Hematopoietic multipotent progenitor cell treated with erythropoietin and hydrocortisone succinate and interleukin-3 and kit ligand, for 15 days (in vitro differentiated cells): ENCODE measurements around the gene ZNF23.

Experiments
- DNase-seq: peaks from one replicate; pipeline ENCODE4 v3.0.0-alpha.2; 2015; ENCODE audit warnings: low spot score

The ZNF23 gene

DNA sequence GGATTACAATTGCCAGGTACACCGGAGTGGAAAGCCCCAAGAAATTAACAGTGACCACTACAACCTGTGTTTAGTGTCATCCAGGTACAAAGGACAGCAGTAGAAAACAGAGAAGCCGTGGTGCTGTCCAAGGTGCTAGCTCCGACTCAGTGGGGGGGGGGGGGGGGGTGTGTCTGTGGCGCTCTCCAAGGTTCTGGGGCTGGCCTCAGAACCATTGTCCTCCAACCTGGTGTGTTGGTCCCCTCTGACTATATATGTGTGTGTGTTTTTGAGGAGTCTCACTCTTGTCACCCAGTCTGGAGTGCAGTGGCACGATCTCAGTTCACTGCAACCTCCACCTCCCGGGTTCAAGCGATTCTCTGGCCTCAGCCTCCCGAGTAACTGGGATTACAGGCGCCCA, 5.8 kb upstream of the ZNF23 start:
- DNase-seq, result peak; percentile 49

DNA sequence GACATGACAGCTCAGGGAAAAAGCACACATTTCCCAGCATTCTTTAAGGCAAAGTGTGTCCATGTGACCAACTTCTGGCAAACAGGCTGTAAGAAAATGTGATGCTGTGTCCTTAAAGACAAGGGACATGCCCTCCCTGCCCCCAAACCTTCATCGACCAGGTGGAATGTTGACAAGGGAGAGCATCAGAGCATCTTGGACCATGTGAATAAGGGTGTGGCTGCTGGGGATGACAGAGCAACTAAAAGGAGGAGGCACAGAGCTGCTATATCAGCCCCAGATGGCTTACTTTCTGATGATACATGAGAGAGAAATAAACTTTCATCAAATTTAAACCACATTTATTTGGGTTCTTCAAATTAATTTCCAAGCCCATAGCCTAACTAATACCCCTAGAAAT, 2.2 kb upstream of the ZNF23 start:
- peak; percentile 92 for DNase-seq

DNA sequence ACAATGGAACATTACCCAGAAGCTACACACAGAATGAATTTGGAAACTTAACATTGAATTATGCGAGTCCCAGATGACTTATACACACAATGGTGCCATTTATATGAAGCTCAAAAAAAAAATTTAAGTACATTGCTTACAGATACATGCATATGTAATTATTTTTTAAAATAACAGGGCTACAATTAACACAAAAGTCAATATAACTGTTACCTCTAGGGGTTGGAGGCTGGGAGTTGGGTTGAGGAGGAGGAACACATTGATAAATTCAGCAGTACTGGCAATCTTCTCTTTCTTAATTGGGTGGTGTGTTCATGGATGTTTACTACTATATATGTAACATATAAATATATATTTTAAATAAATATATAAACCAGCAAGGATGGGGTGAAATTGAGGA, 1.1 kb downstream of the ZNF23 start:
- peak; percentile 62 for DNase-seq

DNA sequence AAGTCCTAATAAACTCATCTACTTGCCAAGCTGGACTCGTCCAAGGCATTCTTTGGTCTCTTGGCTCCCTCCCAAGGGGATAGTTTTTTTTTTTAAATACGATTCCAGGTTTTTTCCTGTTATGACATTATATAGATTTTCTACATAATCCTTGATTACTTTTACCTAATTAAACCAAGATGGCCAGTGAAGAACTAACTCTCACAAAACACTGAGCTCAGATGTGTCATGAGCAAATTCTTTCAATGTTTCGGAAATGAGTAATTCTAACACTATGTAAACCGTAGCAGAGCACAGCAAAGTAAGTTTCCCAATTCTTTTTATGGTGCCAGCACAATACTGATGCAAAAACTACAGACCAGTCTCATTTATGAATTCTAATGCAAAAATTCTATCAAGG, 1.8 kb downstream of the ZNF23 start:
- no peak for DNase-seq

DNA sequence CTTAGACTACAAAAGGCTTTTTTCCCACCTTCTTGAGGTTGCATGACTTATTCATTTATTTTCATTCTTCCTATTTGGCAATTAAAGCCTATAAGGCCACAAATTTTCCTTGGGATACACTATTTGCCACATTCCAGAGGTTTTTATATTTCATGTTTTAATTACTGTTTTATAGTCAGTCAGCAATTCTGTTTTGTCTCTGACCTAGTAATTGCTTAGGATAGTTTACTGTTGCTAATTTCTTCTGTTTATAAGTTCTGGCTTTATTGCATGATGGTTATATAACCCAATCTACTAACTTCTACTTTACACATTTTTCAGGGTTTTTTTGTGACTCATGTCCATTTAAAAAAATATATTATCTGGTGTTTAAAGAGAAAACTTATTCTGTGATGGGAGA, 2.5 kb downstream of the ZNF23 start:
- DNase-seq, result no peak

DNA sequence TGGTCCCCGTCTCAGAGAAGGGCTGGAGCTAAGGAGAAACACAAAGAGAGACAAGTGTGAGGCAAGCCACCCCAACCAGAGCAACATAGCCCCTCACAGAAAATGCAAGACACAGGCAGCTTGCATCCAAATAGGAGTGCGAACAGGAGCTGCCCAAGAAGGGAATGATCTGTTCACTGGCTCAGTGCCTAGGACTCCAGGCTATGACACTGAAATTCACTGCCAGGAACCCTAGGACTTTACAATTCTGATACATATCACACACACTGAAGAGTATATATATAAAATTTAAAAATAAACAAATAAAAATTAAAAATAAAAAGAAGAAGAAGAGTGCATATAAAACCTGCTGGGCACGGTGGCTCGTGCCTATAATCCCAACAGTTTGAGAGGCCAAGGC, 5.2 kb downstream of the ZNF23 start:
- DNase-seq, result no peak

DNA sequence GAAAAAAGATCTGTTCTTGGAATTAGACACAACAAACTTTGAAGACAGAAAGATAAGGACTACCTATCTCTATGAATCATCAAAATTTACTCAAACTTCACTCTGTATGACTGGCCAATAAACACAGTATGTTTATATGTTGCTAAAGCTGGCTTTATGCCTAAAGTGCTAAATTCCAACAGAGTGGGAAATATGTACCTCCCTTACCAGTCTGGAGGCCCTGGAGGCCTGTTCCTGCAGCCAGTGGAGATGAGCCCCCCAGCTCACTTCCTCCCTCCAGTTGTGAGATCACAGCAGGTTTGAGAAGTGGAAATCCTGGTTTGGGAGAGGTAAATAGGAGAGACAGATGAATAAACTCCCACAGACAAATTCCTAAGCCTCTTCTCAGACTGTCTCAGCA, 9.0 kb downstream of the ZNF23 start:
- peak; percentile 63 for DNase-seq

DNA sequence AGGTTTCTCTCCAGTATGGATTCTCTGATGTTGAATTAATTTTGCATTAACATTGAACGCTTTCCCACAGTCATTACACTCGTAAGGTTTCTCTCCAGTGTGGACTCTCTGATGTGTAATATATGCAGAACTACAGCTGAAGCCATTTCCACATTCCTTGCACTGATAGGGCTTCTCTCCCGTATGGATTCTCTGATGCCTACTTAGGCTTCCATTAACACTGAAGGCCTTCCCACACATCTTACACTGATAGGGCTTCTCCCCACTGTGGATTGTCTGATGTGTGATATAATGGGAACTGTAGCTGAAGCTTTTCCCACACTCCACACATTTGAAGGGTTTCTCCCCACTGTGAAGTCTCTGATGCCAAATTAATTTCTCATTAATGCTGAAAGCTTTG, 13.0 kb downstream of the ZNF23 start:
- no peak for DNase-seq

DNA sequence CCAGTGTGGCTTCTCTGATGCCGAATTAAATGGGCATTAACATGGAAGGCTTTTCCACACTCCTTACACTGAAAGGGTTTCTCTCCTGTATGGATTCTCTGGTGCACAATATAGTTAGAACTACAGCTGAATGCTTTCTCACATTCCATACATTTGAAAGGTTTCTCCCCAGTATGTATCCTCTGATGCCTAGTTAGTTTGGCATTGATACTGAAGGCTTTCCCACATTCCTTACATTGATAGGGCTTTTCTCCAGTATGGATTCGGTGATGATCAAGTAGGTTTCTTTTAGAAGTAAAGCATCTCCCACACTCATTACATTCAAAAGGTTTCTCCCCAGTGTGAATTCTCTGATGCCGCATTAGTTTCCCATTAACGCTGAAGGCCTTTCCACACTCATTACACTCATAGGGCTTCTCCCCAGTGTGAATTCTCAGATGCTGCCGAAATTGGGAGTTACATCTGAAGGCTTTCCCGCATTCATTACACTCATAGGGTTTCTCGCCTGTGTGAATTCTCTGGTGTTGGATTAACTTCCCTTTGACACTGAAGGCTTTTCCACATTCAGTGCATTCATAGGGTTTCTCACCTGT, 13.7 kb downstream of the ZNF23 start:
- no peak for DNase-seq

DNA sequence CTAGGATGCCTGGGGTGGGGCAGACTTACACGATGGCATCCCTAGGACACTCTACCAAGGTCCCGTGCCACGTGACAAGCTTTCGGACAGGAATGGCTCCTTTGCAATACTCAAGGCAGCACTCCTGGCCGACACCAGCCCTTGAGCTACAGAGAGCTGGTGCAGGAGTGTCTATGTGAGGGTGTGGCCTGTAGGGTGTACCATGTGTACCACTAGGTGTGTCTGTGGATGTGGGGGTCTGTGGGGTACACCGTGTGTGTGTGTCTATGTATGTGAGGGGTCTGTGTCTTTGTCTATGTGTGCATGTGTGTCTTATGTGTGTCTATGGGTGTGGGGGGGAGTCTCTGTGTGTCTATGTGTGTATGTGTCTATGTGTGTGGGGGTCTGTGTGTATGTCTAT, 18.3 kb downstream of the ZNF23 start:
- DNase-seq, result no peak

DNA sequence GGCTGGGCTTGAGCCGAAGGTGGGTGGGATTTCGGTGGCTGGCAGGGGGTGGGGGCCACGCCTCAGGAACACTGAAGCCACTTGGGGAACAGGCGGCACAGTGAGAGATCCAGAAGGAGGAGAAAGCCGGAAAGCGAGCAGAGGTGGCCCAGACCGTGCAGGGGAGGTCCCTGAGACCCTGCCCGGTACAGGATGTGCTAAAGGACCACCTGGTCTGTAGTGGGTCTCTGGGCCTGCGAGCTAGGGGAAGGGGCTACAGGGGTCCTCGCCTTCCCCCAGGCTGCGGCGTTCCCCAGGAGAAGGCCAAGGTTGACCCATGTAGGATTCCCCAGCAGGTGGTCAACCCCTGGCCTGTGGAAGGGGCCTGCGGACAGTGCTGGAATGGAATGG, 20.0 kb downstream of the ZNF23 start, which contains the start of gene TLE7:
Gene TLE7 (minus strand): TSS at position 4 of the 390 bp plus-strand sequence. CDS start 8,730 bp downstream, outside the sequence.
- no peak for DNase-seq

DNA sequence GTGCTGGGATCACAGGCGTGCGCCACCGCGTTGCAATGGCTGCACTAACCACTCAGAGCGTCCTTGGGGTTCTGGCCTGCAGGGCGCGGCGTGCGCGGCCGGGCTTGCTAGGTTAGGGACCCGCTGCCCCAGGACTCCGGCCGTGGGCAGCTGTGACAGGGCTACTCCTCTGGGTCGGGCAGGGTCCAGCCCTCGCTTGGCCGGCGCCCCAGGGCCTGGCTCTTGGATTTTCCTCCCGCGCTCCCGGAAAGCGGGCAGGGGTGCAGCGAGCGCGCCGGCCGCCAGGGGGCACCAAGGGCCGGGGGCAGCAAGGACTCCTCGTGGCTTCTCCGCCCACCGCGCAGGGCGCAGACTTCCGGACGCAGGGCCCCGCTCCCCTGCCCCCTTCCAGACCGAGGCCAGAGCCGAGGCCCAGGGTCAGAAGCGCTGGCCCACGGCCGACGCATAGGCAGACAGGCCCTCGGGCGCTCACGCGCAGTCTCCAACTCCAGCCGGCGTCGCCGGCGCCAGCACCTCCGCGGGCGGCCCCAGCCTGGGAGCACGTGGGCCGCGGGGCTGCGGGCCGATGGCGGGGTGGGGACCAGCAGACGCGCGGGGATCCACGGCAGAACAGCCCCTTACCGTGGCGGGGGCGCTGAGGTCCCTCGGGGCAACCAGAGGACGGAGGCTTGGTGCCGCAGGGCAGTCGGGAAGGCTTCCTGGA, 20.5 kb downstream of the ZNF23 start:
- DNase-seq, result peak; percentile 56

DNA sequence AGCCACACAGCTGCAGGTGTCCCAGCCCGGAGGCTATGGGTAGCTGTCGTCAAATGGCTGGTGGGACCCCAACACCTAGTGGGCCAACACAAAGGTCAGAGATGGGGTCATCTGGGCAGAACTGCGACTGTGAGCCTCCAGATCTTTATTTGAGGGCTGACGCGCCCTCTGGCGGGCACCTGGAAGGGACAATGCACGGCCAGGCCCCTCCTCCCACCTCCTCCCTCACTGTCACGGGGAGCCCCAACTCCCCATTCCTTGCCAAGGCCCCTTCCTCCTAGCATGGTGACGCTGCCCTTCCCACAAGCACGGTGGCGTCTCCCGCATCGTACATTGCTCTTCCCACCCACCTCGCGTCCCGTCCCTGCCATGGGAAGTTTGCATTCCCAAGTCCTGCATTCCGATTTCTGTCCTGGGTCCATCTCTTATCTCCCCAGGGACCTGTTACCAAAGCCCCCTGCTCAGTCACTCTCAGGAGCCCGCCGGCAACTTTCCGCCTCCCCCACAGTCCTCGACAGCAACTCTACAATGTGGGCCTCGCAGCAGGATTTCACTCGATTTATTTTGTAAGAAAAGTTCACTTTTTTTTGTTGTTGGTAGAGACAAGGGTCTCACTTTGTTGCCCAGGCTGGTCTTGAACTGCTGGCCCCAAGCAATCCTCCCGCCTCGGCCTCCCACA, 21.2 kb downstream of the ZNF23 start:
- peak; percentile 33 for DNase-seq

DNA sequence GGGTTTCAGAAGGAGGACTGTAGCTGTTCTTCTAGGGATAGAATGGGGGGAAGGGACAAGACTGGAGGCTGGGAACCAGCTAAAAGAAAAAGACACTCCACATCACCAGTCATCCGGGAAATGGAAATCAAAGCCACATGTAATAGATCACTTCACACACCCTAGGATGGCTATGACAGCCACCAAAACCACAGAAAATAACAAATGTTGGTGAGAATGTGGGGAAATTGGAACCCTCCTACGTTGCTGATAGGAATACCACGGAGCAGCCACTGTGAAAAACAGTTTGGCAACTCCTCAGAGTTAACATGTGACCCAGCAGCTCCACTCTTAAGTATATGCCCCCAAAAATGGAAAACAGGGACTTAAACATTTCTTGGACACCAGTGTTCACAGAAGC, 22.5 kb downstream of the ZNF23 start:
- DNase-seq, result no peak

DNA sequence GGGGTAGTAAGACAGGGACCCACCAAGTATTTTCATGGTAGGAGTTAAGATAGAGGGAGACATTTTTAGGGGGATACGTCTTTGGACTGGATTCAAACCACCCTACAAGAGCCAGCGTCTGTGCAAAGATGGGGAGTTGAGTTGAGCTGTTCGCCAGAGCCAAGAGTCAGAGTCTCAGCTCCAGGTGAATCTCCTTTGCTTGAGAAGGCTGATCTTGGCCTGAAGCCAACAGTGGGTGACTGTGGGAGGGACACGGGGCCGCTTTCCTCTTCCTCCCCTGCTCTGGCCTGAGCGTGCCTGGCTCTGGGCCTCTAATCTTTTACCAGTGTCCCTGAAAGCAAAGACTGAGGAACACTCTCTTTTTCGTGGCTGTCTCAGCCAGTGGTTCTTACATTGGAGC, 25.6 kb downstream of the ZNF23 start:
- DNase-seq, result no peak

DNA sequence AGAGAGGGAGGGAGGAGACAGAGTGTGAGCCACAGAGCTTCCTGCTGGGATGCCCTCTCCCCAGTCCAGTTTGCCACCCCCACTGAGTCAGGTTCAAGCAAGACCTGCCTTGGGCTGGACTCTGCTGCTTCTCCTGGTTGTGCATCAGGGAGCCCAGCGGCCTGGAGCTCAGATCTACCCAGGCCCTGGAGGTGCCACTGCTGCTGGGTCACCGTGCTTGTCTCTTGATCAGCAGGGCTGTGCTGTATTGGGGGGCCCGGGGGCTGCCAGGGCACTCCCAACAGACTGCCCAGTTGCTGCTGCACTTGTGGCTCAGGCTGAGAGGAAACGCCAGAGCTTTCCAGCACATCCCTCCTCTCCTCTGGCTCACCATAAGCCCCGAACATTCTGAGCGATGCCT, 29.1 kb downstream of the ZNF23 start:
- no peak for DNase-seq

DNA sequence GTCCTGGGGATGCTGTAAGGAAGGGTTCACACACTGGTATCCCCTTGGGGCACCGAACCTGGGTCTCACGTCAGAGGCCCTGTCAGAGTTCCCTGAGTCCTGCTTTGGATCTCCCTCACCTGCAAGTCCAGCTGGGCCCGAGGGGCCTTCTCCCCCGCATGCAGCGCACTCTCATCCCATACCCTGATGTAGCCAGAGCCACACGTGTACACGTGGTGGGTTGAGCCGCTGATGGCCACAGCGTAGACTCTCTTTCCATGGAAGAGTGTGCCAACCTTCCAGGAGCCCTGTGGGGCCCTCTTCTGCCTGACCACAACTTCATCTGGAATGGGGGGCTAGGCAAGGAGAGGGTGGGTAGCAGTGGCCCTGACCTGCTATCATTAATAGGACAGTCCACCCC, 30.1 kb downstream of the ZNF23 start:
- DNase-seq, result no peak

DNA sequence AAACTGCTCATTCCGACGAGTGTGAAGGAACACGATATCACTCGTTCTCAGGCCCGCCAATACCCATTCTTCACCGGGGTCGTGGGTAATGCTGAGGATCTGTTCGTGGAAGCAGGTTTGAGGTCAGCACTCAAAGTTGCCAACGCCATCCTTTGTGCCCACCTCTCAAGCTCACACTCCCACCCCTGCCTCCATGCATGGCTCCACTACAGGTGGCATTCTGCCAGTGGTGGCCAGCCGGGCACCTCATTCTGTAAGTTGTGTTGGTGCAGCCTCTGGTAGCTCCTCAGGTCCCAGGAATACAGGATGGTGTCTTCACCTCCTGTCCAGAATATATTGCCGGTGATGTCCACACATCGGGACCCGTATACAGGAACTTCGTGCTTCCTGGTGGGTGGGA, 30.9 kb downstream of the ZNF23 start:
- DNase-seq, result no peak

DNA sequence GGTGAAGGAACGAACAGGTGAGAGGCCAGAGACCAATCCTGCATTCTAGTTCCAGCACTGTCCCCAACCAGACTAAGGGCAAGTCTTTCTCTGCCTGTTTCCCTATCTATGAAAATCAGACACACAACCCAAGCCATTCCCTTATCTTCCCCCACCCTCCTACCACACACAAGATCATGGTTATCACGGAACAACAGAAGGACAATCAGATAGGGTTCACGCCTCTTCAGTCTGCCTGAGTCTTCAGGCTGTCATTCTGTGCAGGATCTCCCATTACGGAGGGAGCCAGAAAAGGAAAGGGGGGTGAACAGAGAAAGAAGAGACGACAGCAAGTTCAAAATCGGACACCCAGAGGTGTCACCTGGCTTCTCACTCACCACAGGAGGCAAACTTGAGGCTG, 31.3 kb downstream of the ZNF23 start:
- peak; percentile 26 for DNase-seq

DNA sequence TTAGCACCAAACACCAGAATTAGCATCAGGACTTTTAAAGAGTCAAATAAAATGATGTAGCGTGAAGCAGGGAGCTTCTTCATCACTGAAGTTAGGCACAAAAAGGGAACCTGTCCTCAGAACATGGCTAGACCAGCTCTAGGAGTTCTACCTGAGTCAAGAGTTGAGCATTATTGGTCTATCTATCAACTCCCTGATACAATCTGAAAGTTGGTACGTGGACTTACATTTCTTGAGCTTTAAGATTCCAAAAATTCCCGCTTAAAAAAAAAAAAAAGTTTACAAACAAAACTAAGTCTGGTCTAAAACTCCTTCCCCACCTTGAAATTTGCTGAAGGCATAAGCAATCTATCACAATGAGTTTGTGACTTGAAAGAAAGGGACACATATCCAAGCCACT, 32.5 kb downstream of the ZNF23 start:
- DNase-seq, result no peak

DNA sequence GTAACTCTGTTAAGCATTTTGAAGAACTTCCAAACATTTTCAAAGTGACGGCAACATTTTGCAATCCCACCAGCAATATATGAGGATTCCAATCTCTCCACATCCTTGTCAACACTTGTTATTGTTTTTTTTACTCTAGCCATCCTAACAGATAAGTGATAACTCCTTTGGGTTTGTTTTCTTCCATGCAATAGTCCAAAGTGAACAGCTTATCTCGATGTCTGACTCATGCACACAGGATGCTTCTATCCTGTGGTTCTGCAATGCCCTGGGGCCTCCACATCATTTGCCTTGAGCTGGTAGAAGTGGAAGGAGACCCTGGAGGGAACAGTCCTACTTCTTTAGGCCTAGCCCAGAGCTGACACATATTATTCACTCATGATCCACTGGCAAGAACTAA, 33.2 kb downstream of the ZNF23 start:
- DNase-seq, result no peak

DNA sequence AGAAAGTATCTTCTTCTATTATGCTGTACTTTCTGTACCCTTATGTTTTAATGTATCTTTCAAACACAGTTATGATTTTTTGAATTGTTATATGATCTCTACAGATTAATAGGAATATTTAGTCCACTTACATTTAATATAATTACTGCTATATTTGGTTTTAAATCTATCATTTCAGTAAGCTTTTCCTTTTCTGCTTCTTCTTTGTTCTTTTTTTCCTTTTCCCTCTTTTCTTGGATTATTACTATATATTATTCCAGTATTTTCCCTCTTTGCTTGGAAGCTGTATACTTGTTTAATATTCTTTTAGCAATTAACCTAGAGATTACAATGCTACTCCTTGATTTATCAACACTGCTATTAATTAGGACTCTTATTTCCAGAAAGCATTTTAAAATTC, 33.7 kb downstream of the ZNF23 start:
- no peak for DNase-seq

DNA sequence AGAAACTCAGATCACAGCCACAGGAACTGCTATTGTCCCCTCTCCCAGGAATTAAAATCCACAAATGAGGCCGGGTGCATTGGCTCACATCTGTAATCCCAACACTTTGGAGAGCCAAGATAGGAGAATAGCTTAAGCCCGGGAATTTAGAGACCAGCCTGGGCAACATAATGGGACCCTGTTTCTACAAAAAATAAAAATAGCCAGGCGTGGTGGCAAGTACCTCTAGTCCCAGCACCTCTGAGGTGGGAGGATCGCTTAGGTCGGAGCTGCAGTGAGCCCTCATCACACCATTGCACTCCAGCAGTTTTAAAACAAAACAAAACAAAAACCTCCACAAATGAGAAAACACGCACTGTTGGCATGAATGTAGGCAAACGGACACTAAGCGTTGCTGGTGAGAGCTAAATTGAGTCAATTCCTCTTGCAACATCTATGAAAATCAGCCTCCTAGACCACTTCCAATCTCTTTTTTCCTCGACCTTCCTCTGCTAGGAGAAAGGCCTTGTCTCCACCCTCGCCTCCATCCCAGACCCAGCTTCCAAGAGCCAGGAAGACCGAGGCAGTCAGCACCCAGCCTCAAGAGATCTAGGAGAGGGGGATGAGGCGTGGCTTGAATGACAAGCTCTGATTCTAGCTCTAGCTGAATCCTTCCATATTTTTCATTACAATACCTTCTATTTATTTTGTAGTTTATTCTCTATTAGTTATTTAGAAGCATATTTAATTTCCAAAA, 35.0 kb downstream of the ZNF23 start:
- DNase-seq, result no peak
